22Rv1 (cell line): ENCODE measurements around the gene METTL6.

Experiments
- CTCF ChIP-seq: fragments of 450-650 bp; IDR thresholded peaks from 2 replicates; pipeline ENCODE4 v1.5.1; 2017; ENCODE audit warnings: mild to moderate bottlenecking
- ZFX ChIP-seq: fragments of 450-650 bp; IDR thresholded peaks from 2 replicates; pipeline ENCODE4 v1.6.1; 2017; ENCODE audit warnings: antibody characterized with exemption, borderline replicate concordance

- TF ChIP-seq CTCF (no peak), ZFX (no peak)
These were observed 47.8 kb upstream of the METTL6 start for GRCh38 chr3:15475161-15475560.
